Endodermal cell (in vitro differentiated cells): ENCODE data around the gene NEAT1. TPM values are rescaled to one million over a fixed set of nuclear protein-coding genes. Genes with fewer than 3 reads are reported as not detected.

Experiments used
- DNase-seq: peaks from one replicate; pipeline ENCODE4 v3.0.0-alpha.2; 2017
- H3K27ac ChIP-seq: 2 replicates; pipeline ENCODE4 v1.5.1; 2013; ENCODE audit warnings: mild to moderate bottlenecking, low read depth, low read length, moderate library complexity
- H3K27me3 ChIP-seq: 2 replicates; pipeline ENCODE4 v1.6.1; 2013; ENCODE audit warnings: mild to moderate bottlenecking, low read length, moderate library complexity; ENCODE audit not compliant: insufficient read depth, control insufficient read depth, poor library complexity, severe bottlenecking
- H3K36me3 ChIP-seq: 2 replicates; pipeline ENCODE4 v1.7.0; 2013; ENCODE audit warnings: mild to moderate bottlenecking, low read length, moderate library complexity; ENCODE audit not compliant: control insufficient read depth, insufficient read depth
- H3K4me1 ChIP-seq: one replicate; pipeline ENCODE4 v1.7.0; 2013; ENCODE audit warnings: low read length; ENCODE audit not compliant: control insufficient read depth, insufficient read depth
- H3K4me3 ChIP-seq: 2 replicates; pipeline ENCODE4 v1.5.1; 2013; ENCODE audit warnings: mild to moderate bottlenecking, low read length, moderate library complexity
- H3K9ac ChIP-seq: 2 replicates; pipeline ENCODE4 v1.6.1; 2013; ENCODE audit warnings: mild to moderate bottlenecking, low read length, moderate library complexity; ENCODE audit not compliant: poor library complexity, severe bottlenecking; ENCODE audit errors: extremely low read depth
- H3K9me3 ChIP-seq: 2 replicates; pipeline ENCODE4 v1.6.1; 2013; ENCODE audit warnings: mild to moderate bottlenecking, low read length, moderate library complexity; ENCODE audit not compliant: control insufficient read depth
- H3K27ac Mint-ChIP-seq: 2 replicates; pipeline ENCODE4 v1.8.0; 2020; ENCODE audit warnings: mixed read lengths
- H3K27me3 Mint-ChIP-seq: 2 replicates; pipeline ENCODE4 v1.8.0; 2021; ENCODE audit warnings: mild to moderate bottlenecking, mixed read lengths; ENCODE audit not compliant: insufficient read depth
- H3K36me3 Mint-ChIP-seq: 2 replicates; pipeline ENCODE4 v1.8.0; 2020; ENCODE audit warnings: low read depth, mixed read lengths
- H3K4me1 Mint-ChIP-seq: 2 replicates; pipeline ENCODE4 v1.8.0; 2020; ENCODE audit warnings: mixed read lengths
- H3K4me3 Mint-ChIP-seq: 2 replicates; pipeline ENCODE4 v1.8.0; 2020; ENCODE audit warnings: mild to moderate bottlenecking, moderate library complexity, mixed read lengths
- H3K9me3 Mint-ChIP-seq: 2 replicates; pipeline ENCODE4 v1.8.0; 2020; ENCODE audit warnings: mild to moderate bottlenecking, mixed read lengths
- WGBS, 2 experiments: methylation state at CpG; one replicate each; pipeline versions ENCODE4 v1.1.5 to v1.1.7; 2013; ENCODE audit warnings: missing lambda C conversion rate in 2 of 2, mixed read lengths in 1 of 2; ENCODE audit not compliant: insufficient coverage in 1 of 2, insufficient read length in 1 of 2; 5-methylcytosine and 5-hydroxymethylcytosine counted together
- total RNA-seq, 2 donors: library from RNA; stranded (reverse); fragmentation: NEBNext Ultra II Directional in 1 of 2; extraction: Animal tissue kit (Norgen Biotek cat#: 25700) in 1 of 2; gene quantifications; 2 replicates in 1 of 2; 3 replicates in 1 of 2; pipeline ENCODE4 v1.2.1, GENCODE V29; 2021
- TF ChIP-seq, protein P1 (sequence below): fragments of 200-600 bp; sonication (generic); conservative IDR thresholded peaks from 2 replicates; pipeline ENCODE4 v1.5.0; 2021; ENCODE audit warnings: antibody characterized with exemption, mild to moderate bottlenecking

Gene NEAT1
- total RNA-seq, 2 donors from 2014 or later: 61.3 to 85.2 TPM

GRCh38 chr11:65382804-65383368 lies 39.7 kb upstream of the NEAT1 start:
- Histone ChIP-seq H3K9ac (peak overlapping the region; percentile 38), H3K27ac (peak overlapping the region; percentile 50), H3K4me3 (peak overlapping the region; percentile 23), H3K36me3 (no peaks in the 10 kb centered on the region), H3K9me3 (no peaks in the 10 kb centered on the region), H3K27me3 (no peaks in the 10 kb centered on the region), H3K4me1 (peaks cover 6% of the 10 kb centered on the region)
- no peaks in the 10 kb centered on the region for H3K36me3 Mint-ChIP-seq
- peak overlapping the region; percentile 47 for H3K4me3 Mint-ChIP-seq
- H3K27me3 Mint-ChIP-seq: no peaks in the 10 kb centered on the region
- DNase-seq: no peak
- H3K27ac Mint-ChIP-seq: peak overlapping the region; percentile 96
- peaks cover 23% of the 10 kb centered on the region for H3K4me1 Mint-ChIP-seq
- 84 to 95% methylated on average over 4 to 12 of the region's 12 CpGs for WGBS, 2 experiments
- H3K9me3 Mint-ChIP-seq: no peaks in the 10 kb centered on the region
- TF ChIP-seq, protein P1, sequence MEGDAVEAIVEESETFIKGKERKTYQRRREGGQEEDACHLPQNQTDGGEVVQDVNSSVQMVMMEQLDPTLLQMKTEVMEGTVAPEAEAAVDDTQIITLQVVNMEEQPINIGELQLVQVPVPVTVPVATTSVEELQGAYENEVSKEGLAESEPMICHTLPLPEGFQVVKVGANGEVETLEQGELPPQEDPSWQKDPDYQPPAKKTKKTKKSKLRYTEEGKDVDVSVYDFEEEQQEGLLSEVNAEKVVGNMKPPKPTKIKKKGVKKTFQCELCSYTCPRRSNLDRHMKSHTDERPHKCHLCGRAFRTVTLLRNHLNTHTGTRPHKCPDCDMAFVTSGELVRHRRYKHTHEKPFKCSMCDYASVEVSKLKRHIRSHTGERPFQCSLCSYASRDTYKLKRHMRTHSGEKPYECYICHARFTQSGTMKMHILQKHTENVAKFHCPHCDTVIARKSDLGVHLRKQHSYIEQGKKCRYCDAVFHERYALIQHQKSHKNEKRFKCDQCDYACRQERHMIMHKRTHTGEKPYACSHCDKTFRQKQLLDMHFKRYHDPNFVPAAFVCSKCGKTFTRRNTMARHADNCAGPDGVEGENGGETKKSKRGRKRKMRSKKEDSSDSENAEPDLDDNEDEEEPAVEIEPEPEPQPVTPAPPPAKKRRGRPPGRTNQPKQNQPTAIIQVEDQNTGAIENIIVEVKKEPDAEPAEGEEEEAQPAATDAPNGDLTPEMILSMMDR: no peak

DNA sequence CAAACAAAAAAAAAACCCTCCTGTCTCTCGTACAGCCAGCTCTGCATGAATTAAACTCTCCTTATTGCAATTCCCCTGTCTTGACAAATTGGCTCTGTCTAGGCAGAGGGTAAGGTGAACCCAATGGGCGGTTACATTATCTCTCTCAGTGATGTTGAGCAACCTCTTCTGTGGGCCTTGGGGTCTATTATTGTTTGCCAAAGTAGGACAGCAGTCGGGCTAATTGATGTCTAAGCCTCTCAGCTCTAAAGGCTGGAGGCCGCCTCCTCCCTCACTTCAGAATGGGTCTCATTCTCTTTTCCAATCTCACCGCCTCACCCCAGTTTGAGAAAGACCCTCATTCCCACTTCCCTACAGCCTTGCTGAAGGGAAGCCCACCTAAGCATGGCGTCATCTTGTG lies 38.8 kb upstream of the NEAT1 start:
- Histone ChIP-seq H3K27me3 (no peaks in the 10 kb centered on the region), H3K36me3 (no peaks in the 10 kb centered on the region), H3K4me1 (peaks cover 6% of the 10 kb centered on the region), H3K9me3 (no peaks in the 10 kb centered on the region), H3K4me3 (no peak overlapping the region), H3K27ac (no peak overlapping the region), H3K9ac (no peak overlapping the region)
- Mint-ChIP-seq H3K4me1 (peaks cover 20% of the 10 kb centered on the region), H3K9me3 (no peaks in the 10 kb centered on the region), H3K36me3 (peaks cover 2% of the 10 kb centered on the region), H3K4me3 (no peak overlapping the region), H3K27me3 (no peaks in the 10 kb centered on the region), H3K27ac (peak overlapping the region; percentile 74)
- TF ChIP-seq, protein P1: no peak
- peak; percentile 31 for DNase-seq
- WGBS, 2 experiments: 90 to 97% methylated on average over 5 to 6 of the region's 6 CpGs

DNA sequence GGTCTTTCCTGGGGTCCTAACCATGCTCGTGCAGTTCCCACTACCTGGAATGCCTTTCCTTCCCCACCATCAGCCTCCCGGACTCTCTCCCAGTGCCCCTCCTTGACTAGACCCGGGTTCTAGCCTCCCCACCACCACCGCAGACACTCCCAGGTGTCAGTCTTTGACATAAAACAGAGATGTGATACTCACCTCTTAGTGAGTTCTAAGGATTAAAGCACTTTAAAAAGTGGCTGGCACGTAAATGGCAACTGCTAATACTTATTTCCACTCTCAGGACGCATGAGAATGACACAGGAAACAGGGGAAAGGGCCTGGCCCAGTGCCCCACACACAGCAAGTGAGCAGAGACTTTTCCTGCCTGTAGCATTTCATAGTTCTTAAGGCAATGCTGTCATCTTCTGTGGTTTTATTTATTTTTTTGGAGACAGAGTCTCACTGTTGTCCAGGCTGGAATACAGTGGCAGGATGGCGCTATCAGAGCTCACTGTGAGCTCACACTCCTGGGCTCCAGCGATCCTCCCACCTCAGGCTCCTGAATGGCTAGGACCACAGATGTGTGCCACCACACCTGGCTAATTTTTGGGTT lies 38.2 kb upstream of the NEAT1 start:
- Mint-ChIP-seq H3K36me3 (peaks cover 4% of the 10 kb centered on the region), H3K9me3 (no peaks in the 10 kb centered on the region), H3K27me3 (no peaks in the 10 kb centered on the region), H3K4me1 (peaks cover 22% of the 10 kb centered on the region), H3K4me3 (no peak overlapping the region), H3K27ac (no peak overlapping the region)
- TF ChIP-seq, protein P1: no peak
- peaks cover 6% of the 10 kb centered on the region for H3K4me1 ChIP-seq
- WGBS, 2 experiments: 90 to 94% methylated on average over 7 to 8 of the region's 8 CpGs
- H3K27me3 ChIP-seq: no peaks in the 10 kb centered on the region
- H3K27ac ChIP-seq: no peak overlapping the region
- no peaks in the 10 kb centered on the region for H3K36me3 ChIP-seq
- peak; percentile 35 for DNase-seq
- H3K9ac ChIP-seq: no peak overlapping the region
- H3K4me3 ChIP-seq: no peak overlapping the region
- no peaks in the 10 kb centered on the region for H3K9me3 ChIP-seq
